CD14-positive monocyte (primary cell): ENCODE results near the gene LHCGR. TPM values are rescaled to one million over a fixed set of nuclear protein-coding genes. Genes with fewer than 3 reads are reported as not detected.

ENCODE experiments used
- DNase-seq, 3 donors: peaks; one replicate each; pipeline ENCODE4 v3.0.0-alpha.2; 2011 to 2022
- H2AFZ ChIP-seq: 2 replicates; pipeline ENCODE4 v1.6.0; 2012; ENCODE audit warnings: mild to moderate bottlenecking, low read depth, low read length, inconsistent platforms; ENCODE audit not compliant: insufficient read depth, poor library complexity, severe bottlenecking
- H3K27ac ChIP-seq, 2 donors: 1 replicate in 1 of 2; 2 replicates in 1 of 2; pipeline ENCODE4 v1.5.1; 2012 to 2013; ENCODE audit warnings: low read length in 2 of 2, control low read depth in 1 of 2, inconsistent platforms in 1 of 2, low read depth in 1 of 2, mild to moderate bottlenecking in 1 of 2
- H3K27me3 ChIP-seq, 2 donors: one replicate each; pipeline versions ENCODE4 v1.6.0 to v1.6.1; 2011 to 2013; ENCODE audit warnings: low read length in 2 of 2; ENCODE audit not compliant: control insufficient read depth in 2 of 2, insufficient read depth in 2 of 2
- H3K36me3 ChIP-seq, 2 donors: replicated peaks in 1 of 2; 1 replicate in 1 of 2; 2 replicates in 1 of 2; pipeline versions ENCODE4 v1.5.1 to v1.6.1; 2012 to 2013; ENCODE audit warnings: low read length in 2 of 2, control low read depth in 1 of 2, inconsistent platforms in 1 of 2, mild to moderate bottlenecking in 1 of 2; ENCODE audit not compliant: insufficient read depth in 2 of 2, control insufficient read depth in 1 of 2
- H3K4me1 ChIP-seq, 2 donors: 1 replicate in 1 of 2; 2 replicates in 1 of 2; pipeline versions ENCODE4 v1.5.1 to v1.6.1; 2012 to 2013; ENCODE audit warnings: low read length in 2 of 2, control low read depth in 1 of 2, inconsistent platforms in 1 of 2, mild to moderate bottlenecking in 1 of 2, moderate library complexity in 1 of 2; ENCODE audit not compliant: insufficient read depth in 2 of 2, control insufficient read depth in 1 of 2
- H3K4me2 ChIP-seq: replicated peaks from 2 replicates; pipeline ENCODE3; 2012; ENCODE audit warnings: low read length, moderate library complexity, mild to moderate bottlenecking; ENCODE audit not compliant: poor library complexity, severe bottlenecking; ENCODE audit errors: extremely low read depth
- H3K4me3 ChIP-seq, 3 experiments: fragments of 200-600 bp in 1 of 3; sonication (generic) in 1 of 3; replicated peaks in 1 of 3; 1 replicate in 2 of 3; 2 replicates in 1 of 3; pipeline ENCODE4 v1.5.1; 2011 to 2013; ENCODE audit warnings: low read length in 3 of 3, mild to moderate bottlenecking in 3 of 3, control low read depth in 2 of 3, low read depth in 2 of 3, inconsistent platforms in 1 of 3, moderate library complexity in 1 of 3
- H3K79me2 ChIP-seq: 2 replicates; pipeline ENCODE4 v1.6.0; 2012; ENCODE audit warnings: mild to moderate bottlenecking, control low read depth, inconsistent platforms, low read length, moderate library complexity; ENCODE audit not compliant: insufficient read depth
- H3K9ac ChIP-seq: 2 replicates; pipeline ENCODE4 v1.6.0; 2017; ENCODE audit warnings: low read length, mild to moderate bottlenecking; ENCODE audit not compliant: insufficient read depth, poor library complexity, severe bottlenecking
- H3K9me3 ChIP-seq, 2 donors: replicated peaks in 1 of 2; 1 replicate in 1 of 2; 2 replicates in 1 of 2; pipeline versions ENCODE4 v1.5.1 to v1.6.1; 2012 to 2013; ENCODE audit warnings: low read length in 2 of 2, control low read depth in 1 of 2; ENCODE audit not compliant: control insufficient read depth in 1 of 2, insufficient read depth in 1 of 2
- H4K20me1 ChIP-seq: 2 replicates; pipeline ENCODE4 v1.6.0; 2012; ENCODE audit warnings: mild to moderate bottlenecking, low read length, control low read depth, moderate library complexity; ENCODE audit not compliant: insufficient read depth
- H3K27ac Mint-ChIP-seq, 7 donors: one replicate each; pipeline ENCODE4 v1.8.0; 2020; ENCODE audit warnings: mild to moderate bottlenecking in 7 of 7, mixed read lengths in 7 of 7, moderate library complexity in 6 of 7, inconsistent platforms in 2 of 7
- H3K27me3 Mint-ChIP-seq, 3 donors: one replicate each; pipeline ENCODE4 v1.8.0; 2021 to 2022; ENCODE audit warnings: low read depth in 3 of 3, mild to moderate bottlenecking in 3 of 3, mixed read lengths in 3 of 3, moderate library complexity in 3 of 3, inconsistent platforms in 1 of 3
- H3K36me3 Mint-ChIP-seq, 2 donors: one replicate each; pipeline ENCODE4 v1.8.0; 2020; ENCODE audit warnings: mixed read lengths in 2 of 2, inconsistent platforms in 1 of 2, mild to moderate bottlenecking in 1 of 2
- H3K4me1 Mint-ChIP-seq: one replicate; pipeline ENCODE4 v1.8.0; 2020; ENCODE audit warnings: mild to moderate bottlenecking, mixed read lengths
- H3K4me3 Mint-ChIP-seq, 2 donors: one replicate each; pipeline ENCODE4 v1.8.0; 2020; ENCODE audit warnings: mild to moderate bottlenecking in 2 of 2, mixed read lengths in 2 of 2, moderate library complexity in 1 of 2
- H3K9me3 Mint-ChIP-seq, 7 donors: one replicate each; pipeline ENCODE4 v1.8.0; 2020 to 2022; ENCODE audit warnings: mixed read lengths in 7 of 7, mild to moderate bottlenecking in 6 of 7, moderate library complexity in 6 of 7, inconsistent platforms in 2 of 7
- WGBS: methylation state at CpG from one replicate; pipeline ENCODE4 v1.1.5; 2013; ENCODE audit warnings: missing lambda C conversion rate; ENCODE audit not compliant: insufficient coverage; 5-methylcytosine and 5-hydroxymethylcytosine counted together
- intact Hi-C, 2 donors: fragments of 100-400 bp; cut with micrococcal nuclease; formaldehyde crosslinking; loops; one replicate each; pipeline versions ENCODE4 v1.15.0 to v1.15.1; 2023
- polyA plus RNA-seq, 3 donors: library from polyadenylated mRNA; depleted of rRNA in 1 of 3; unstranded in 2 of 3; stranded (reverse) in 1 of 3; fragments of 300-500 nt in 2 of 3; fragments of >200 nt in 1 of 3; fragmentation: Illumina TruSeq in 2 of 3; gene quantifications; 1 replicate in 2 of 3; 2 replicates in 1 of 3; pipeline ENCODE4 v1.2.3, GENCODE V29; 2012 to 2021
- TF ChIP-seq, protein P1 (sequence below): fragments of 200-600 bp; IDR thresholded peaks from one replicate; pipeline ENCODE4 v1.8.0; 2022; ENCODE audit warnings: antibody characterized with exemption, mild to moderate bottlenecking

LHCGR gene
- polyA plus RNA-seq, 3 donors, result not detected

DNA sequence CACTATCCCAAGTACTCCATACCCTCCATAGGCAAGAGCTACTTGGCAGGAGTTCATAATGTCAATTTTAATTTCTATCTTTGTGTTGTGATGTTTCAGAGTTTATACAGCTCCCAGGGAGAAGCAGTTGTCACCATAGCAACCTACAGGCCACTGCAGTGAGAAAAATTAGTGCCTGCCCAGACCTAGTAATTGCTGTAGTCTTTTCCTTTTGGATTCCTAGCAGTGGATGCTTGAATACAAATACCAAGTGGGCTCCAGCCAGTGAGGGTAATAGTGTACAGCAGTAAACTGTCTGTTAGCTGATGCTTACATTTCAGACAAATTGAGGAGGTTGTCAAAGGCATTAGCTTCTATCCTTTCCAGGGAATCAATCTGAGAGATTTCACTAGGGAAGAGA, 26.7 kb downstream of the LHCGR start:
- Histone ChIP-seq H3K27ac (no peak overlapping the region), H3K9ac (no peak overlapping the region), H4K20me1 (no peaks in the 10 kb centered on the region), H3K9me3 (no peaks in the 10 kb centered on the region), H3K4me1 (no peaks in the 10 kb centered on the region), H3K36me3 (no peaks in the 10 kb centered on the region), H3K4me2 (no peak overlapping the region), H3K4me3 (no peak overlapping the region), H3K79me2 (no peaks in the 10 kb centered on the region), H2AFZ (no peak overlapping the region), H3K27me3 (peaks cover 0 to 3% of the 10 kb centered on the region in 2 donors)
- H3K4me1 Mint-ChIP-seq, result no peaks in the 10 kb centered on the region
- DNase-seq, result no peak
- TF ChIP-seq, protein P1, sequence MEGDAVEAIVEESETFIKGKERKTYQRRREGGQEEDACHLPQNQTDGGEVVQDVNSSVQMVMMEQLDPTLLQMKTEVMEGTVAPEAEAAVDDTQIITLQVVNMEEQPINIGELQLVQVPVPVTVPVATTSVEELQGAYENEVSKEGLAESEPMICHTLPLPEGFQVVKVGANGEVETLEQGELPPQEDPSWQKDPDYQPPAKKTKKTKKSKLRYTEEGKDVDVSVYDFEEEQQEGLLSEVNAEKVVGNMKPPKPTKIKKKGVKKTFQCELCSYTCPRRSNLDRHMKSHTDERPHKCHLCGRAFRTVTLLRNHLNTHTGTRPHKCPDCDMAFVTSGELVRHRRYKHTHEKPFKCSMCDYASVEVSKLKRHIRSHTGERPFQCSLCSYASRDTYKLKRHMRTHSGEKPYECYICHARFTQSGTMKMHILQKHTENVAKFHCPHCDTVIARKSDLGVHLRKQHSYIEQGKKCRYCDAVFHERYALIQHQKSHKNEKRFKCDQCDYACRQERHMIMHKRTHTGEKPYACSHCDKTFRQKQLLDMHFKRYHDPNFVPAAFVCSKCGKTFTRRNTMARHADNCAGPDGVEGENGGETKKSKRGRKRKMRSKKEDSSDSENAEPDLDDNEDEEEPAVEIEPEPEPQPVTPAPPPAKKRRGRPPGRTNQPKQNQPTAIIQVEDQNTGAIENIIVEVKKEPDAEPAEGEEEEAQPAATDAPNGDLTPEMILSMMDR, result no peak
- peaks cover 0 to 2% (median 0%) of the 10 kb centered on the region in 7 donors for H3K9me3 Mint-ChIP-seq
- intact Hi-C loops, result no loop called here
- H3K36me3 Mint-ChIP-seq, result no peaks in the 10 kb centered on the region
- H3K27me3 Mint-ChIP-seq, result peaks cover 0 to 3% (median 2%) of the 10 kb centered on the region in 3 donors
- no peak overlapping the region for H3K4me3 Mint-ChIP-seq
- H3K27ac Mint-ChIP-seq, result no peak overlapping the region

GRCh38 chr2:48728295-48728694, 27.2 kb downstream of the LHCGR start:
- DNase-seq, result no peak
- H3K9me3 ChIP-seq, result no peaks in the 10 kb centered on the region
- Mint-ChIP-seq H3K9me3 (peaks cover 0 to 2% (median 0%) of the 10 kb centered on the region in 7 donors), H3K36me3 (no peaks in the 10 kb centered on the region), H3K27ac (no peak overlapping the region), H3K4me3 (no peak overlapping the region), H3K4me1 (no peaks in the 10 kb centered on the region), H3K27me3 (peaks cover 0 to 3% (median 0%) of the 10 kb centered on the region in 3 donors)
- no peak overlapping the region for H3K27ac ChIP-seq
- H4K20me1 ChIP-seq, result no peaks in the 10 kb centered on the region
- H3K27me3 ChIP-seq, result peaks cover 0 to 3% of the 10 kb centered on the region in 2 donors
- TF ChIP-seq, protein P1, result no peak
- H3K4me1 ChIP-seq, result no peaks in the 10 kb centered on the region
- intact Hi-C loops, result no loop called here
- H3K9ac ChIP-seq, result no peak overlapping the region
- no peak overlapping the region for H2AFZ ChIP-seq
- H3K79me2 ChIP-seq, result no peaks in the 10 kb centered on the region
- 100% methylated on average over 1 of the region's 2 CpGs for WGBS
- H3K4me3 ChIP-seq, result no peak overlapping the region
- H3K36me3 ChIP-seq, result no peaks in the 10 kb centered on the region
- no peak overlapping the region for H3K4me2 ChIP-seq
